Measurements from ENCODE around the gene PARD3.

PARD3 gene

DNA sequence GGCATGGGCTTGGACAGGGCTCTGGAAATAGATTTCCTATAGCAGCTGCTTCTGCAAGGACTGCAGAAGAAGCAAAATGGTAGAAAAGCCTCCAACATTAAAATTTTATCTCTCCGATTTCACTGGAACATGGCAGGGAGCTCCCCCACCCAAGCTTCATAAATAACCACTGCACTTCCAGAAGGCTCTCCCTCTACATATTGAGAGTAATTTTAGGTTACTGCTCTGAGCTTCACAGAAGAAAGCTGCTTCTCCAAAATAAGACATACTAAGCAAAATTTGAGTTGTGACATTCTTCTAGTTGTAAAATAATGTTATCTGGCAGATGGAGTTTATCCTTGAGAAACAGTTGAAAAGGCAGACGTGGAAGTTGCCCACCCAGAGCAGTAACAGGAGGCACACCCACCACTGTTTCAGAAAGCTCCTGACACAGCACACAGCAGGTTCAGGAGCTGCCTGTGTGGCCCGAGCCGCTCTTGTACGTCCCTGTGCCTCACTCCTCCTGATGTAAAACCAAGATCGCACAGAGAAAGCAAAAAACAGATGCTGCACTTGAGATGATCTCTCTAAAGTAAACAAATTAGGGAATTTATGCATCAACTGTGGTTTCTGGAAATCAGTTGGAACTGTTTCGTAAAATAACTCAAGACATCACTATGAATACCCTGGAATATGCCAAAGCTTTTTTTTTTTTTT lies 621.0 kb downstream of the PARD3 start:
- no peak for DNase-seq

DNA sequence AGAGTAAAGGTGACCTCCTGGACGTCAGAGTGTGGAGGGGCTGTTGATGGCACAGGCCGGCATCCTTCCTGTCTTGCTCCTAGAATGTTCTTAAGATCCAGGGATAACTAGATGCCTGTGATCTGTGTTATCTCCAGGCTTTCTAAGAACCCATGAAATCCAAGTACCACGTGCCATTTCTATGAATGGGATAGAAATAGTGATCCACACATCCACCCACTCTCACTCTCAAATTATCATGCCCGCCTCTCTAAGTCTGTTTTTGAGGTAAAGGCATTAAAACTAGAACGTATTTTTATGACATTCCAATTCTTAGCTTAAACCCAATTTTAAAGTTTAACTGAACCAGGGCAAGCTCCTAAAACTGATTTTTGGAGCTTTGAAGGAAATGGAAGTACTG lies 622.5 kb downstream of the PARD3 start:
- DNase-seq: no peak

DNA sequence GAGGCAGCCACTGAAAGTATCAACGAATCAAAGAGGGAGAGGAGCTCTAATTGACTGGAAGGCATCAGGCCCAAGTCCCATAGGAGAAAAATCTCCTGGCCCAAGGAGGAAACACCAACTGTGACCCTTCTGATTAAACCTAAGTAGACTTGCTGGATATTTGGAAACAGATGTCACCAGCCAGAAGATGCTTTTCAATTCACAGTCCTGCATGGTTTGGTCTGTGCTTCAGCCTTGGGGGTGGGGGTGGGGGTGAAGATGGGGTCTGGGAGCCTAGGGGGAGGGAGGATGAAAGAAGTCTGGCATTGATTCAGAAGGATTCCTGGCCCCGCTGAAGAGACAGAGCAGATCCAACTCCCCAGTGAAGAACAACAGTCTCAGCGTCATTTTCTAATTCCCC lies 623.7 kb downstream of the PARD3 start:
- DNase-seq: no peak

DNA sequence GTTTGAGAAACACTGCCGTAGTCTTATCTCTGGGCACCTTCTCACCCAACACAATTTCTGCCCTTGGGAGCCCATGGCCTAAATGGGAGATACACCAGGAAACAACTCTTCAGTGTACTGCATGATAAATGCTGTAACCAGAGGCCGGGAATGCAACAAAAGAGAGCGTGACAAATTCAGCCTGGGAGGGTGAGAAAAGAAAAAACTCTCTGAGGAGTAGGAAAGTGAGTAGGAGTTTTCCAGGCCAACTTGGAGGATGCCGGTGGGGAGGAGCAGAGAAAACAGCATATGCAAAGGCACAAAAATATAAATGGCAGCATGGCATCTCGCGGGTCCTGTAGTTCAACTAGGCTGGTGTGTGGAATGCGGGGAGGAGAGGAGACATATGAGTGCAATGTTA lies 624.5 kb downstream of the PARD3 start:
- no peak for DNase-seq

DNA sequence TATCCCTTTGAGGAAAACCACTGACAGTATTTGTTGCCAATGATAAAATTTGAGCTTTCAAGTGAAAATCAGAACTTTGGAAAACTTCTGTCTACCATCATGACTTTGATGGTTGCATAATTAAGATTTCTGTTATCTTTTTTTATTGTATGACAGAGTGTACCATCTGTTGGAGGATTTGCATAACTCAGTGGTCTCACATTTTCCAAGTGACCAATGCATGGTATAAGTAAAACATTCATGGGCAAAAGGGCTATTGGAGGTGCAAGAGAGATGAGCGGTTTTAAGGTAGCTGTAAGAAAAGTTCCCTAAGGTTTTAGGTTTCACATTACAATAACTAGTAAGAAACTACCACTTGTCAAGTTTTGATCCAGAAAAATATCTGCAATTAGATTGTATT lies 625.3 kb downstream of the PARD3 start:
- no peak for DNase-seq

DNA sequence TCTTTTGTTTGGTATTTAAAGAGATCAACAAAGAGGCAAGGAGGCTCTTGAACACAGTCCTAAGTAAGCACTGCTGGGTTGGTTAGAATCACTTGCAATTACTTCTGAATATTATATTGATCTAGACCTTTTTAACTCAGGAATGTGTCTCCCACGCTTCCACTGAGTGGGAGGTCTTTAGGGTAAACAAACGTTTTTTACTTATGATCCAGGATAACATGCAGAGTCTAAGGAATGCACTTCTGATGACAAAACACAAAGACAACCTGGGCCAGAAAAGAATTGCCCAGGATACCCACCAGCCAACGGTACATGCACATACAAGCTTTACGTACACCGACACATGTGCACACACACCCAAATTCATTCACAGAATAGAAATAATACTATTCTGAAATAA lies 626.9 kb downstream of the PARD3 start:
- no peak for DNase-seq

DNA sequence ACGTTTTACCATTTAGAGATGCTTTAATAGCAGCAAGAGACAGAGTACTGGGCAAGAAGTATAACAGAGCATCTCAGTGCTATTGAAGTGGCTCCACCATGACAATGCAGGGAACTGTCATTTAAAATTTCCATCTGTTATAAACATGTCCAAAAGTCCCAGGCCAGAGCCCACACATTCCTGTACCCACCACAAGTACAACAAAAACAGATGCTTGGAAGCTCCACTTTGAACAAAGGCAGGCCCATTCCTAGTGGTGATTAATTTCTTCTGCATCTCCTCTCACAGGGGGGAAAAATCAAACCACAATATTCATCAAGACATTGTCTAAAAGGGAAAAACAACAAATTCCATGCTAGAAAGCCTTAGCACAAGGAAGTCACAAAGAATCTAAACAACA lies 627.9 kb downstream of the PARD3 start:
- DNase-seq: no peak

DNA sequence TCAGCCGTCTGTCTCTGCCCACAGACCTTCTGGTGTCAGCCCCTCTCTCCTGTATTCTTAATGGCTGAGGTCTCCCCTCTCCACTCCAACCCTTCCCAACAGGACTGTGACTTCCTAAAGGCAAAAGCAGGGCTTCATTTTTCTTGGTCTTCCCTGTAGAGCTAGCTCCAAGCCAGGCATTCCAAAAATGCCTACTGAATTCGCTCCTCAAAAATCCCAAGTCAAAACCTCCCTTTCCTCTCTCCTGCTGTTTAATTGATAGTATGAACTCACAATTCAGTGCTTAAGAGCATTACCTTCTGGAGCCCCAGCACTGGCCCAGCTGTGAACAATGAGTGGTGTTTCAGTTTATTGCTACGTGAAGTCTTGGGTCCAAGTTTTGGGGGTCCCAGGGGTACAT lies 628.4 kb downstream of the PARD3 start:
- no peak for DNase-seq

DNA sequence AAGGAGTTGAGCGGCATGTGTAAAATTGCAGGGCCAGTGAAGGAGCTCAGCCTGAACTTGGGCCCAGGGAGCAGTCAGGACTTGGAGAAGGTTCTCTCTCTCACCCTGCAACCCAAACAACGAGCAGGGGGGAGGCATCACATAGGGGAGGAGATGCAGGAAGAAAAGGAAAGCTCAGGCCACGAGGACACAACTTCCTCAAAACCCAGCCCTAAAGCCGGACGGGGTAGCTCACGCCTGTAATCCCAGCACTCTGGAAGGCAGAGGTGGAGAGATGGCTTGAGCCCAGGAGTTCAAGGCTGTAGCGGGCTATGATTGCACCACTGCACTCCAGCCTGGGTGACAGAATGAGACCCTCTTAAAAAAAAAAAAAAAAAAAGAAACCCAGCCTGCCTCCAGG lies 629.1 kb downstream of the PARD3 start:
- DNase-seq: no peak

DNA sequence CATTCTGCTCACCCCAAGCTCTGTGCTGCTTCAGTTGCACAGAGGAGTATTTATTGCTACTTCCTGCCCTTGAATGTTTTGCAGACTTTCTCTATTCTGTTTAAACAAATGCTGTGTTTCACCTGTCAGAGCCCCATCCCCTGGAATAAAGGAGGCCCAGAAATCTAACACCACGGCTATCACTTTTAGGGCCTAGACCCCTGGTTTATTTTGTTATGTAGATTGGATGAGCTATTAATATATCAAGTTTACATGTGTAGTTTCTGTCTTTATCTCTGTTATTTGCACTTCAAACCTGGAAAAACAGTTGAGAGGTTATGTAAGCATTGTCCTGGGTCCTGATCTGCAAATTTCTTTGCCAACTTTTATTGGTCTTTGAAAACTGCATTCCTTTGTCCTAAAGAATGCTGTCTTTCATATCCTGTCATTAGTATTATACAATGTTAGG lies 630.1 kb downstream of the PARD3 start:
- DNase-seq: no peak

DNA sequence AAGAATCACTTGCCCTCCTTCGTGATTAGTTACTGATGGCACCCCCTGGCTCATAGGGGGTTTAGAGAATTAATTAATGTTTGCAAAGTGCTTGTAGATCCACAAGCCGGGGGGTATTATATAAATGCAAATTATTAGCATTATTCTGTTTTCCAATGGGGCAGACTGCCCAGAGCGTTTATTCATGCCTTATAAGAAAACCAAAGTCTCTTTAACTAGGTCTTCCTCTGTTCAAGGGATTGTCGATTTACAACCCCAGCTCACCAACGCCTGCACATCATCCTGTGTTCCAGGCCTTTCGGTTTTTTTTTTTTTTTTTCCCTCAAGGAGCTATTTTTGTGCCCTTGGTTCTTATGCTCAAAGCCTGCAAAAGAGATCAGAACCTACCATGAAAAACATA lies 630.7 kb downstream of the PARD3 start:
- no peak for DNase-seq

DNA sequence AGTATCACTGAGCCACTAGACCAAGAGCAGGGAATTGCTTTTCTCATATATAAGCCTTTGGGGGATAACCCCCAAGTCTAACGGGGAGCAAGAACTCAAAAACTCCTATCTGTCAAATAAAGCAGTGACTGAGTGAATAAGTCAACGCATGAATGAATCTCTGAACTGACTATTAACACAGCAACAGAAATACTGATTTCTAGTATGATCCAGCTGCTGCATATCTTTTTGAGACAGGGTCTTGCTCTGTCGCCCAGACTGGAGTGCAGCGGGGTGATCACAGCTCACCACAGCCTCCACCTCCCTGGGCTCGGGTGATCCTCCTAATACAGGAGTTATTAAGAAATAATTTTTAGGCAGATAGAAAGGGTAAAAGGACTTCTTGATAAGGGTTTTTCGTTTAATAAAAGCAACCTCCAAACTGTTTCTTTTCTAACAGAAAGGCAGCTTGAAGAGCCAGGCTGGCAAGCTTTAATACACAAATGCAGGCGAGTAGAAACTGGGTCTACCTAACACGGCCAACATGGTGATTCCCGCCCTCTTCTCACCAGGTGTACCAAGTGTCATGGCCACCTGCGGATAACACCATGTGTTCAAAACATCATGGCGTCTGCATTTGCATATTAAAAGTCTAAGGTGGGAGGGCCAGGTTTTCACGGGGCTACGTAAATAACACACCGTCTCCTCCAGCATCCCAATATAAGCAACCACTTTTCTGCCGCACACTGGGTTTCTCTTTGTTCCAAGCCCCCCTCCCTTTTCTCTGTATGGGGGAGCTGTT lies 631.9 kb downstream of the PARD3 start:
- no peak for DNase-seq

DNA sequence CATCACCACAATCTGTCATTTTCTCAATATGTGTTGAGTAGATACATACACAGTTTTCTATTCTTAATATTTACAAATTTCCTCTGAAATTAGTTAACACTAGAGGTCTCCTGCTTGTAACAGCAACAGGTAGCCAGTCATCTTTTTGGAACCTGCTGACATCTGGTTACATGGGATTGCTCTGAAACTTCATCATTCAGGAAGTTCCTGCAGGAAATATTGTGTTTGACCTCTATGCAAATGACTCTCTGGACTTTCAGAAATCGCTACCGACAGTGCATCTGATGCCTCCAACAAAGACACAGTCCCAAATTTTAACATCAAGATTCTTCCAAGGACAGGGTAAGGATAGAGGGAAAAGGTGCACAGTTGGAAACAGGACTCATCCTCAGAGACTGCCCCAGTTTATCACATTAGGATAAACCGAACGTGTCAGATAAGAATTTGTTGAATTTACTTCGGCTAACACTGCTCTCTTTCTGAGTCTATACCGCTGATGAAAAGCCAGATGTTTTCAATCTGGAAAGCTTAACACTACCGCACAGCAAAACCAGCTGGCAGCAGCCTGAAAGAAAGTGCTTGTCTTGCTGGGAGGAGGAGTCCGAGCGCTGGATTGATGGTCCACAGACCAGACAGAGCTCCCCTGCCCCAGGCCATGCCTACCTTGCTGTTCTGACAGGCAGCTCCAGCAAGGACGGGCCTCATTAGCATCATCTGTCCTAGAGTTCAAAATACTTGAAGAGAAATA lies 633.4 kb downstream of the PARD3 start:
- DNase-seq: no peak

DNA sequence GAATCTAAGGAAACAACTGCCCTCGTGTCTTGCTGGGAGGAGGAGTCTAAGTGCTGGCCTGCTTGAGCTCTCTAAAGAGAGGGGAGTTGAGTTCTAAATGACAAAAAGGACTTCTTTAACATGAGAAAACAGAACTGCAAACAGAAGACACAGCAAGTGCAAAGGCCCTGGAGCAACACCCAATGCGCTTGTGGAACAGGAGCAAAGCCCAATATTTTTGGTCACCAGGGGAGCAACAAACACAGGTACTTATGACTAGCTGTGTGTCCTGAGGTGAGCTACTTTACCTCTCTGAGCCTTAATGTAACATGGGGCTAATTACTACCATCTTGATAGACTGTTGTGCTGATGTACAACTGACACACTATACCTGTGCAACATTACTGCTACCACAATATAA lies 634.3 kb downstream of the PARD3 start:
- no peak for DNase-seq

DNA sequence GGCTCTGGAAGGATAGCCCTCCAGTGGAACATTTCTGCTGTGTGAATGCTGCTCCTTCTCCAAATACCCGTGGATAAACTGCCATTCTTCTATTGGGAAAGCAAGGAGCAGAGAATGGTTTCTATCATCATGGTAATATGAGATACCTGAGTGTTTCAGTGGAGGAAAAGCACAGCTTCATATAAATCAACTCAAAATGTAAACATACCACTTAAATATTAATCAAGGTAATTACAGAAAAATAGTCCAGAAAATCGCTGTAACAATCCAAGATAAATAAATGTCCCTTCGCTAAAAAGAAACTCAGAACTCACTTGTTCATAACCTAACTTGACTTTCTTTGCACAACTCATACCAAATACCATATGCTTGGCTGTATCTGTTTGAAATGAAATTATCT lies 635.8 kb downstream of the PARD3 start:
- no peak for DNase-seq

DNA sequence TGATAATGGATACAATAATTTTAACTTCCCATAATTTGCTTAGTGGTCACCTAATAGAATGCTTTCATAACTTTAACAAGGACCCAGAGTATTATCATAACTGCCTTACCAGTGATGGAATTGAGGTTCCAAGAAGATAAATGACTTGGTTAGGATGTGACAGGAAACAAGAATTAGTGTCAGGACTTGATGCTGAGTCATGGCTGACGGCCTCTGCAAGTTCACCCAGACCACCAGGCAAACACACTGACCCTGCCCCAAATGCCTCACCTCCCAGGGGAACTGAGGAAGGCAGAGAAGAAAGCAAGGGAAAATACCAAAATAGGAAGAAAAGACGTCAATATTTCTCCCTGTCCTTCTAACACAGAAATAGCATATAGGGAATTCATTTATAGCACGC lies 636.3 kb downstream of the PARD3 start:
- DNase-seq: no peak

DNA sequence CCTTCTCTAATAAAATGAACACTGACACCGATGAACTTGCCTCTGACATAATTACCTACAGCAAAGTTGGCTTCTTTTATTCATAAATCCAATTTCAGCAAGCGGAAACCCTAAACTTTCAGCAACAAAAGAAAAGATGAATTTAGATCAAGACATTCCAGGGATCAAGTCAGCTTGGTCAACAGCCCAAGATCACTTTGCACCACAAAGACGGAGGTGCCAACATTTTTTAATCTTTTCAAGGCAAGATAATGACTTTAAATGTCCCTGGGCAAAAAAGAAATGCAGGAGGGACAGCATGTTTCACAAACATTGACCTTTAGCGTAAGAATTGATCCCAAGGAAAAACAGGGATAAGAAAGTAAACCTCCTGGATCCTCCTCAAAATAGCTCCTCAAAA lies 636.9 kb downstream of the PARD3 start:
- DNase-seq: no peak

DNA sequence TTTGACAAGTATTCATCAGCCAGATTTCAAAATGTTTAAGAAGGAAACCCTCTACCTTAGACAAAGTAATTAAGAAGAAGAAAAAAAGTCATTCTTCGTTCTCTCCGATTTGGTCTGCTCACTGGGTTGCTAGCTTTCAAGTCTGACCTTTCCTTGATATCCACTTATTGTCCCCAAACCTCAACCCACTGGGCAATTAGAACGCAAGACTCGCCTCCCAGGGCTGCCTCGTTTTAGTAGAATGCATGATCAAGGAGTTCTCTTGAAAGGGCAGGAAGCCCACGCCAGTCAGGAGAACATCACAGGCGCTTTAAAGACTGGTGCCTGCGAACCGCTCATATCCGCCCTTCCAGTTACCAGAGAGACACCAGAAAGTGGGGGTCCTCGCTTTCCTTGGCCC lies 637.7 kb downstream of the PARD3 start:
- DNase-seq: no peak

DNA sequence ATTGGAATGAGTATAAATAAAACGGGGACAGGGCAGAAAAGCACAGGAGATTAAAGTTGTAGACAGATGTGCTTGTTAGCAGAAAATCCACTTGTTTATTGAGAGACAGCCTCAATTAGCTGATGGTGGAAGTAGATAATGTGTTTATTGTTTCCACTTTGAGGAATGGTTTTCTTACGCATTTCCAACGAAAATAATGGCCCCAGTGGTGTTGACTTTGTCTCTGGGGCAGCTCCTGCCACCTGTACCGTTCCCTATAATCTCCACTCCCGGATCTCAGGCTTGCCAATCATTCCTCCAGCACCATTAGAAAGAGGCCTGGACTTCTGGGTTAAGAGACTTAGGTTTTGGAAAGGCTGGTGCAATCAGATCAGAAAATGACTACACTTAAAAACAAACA lies 638.7 kb downstream of the PARD3 start:
- no peak for DNase-seq

DNA sequence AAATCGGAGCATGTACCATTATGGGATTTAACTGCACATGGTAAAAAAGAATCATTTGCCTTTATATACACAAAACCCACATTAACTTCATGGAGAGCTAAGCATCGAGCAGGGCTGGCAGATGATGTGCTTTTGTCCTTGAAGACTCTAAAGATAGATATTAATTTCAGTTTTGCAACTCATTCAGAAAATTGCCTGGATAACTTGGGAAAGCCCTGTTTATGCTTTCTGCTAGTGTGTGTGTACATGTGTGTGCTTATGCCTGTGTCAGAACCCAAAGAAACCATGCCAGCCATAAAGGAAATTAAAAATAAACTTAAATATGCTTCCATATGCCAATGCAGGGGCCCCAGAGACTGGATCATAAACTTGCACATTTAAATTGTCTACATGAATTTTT lies 640.0 kb downstream of the PARD3 start:
- DNase-seq: no peak

DNA sequence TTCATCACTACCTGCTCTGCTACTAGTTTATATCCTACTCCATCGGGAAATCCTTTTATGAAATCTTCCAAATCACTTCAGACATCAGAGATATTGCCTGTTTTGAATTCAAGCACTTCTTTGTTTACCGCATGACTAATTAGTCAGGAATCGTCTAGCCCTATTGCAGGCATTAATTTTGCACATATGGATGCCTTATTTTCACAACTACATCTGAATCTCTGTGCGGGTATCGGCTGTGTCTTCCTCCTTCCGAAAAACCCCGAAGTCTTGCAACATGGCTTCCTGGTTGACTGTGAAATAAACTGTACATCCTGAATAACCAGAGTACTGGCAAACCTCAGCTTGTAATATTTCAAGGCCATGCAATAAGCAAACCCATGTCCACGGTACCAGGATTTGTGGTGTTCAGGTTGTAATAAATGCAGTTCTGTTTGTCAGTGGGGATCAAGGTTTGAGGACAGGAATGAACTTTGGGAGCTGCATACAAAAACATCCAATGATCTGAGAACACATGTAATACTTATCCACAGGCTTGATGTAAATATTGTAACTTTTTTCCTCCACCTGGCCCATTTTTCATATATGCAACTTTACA lies 642.1 kb downstream of the PARD3 start:
- no peak for DNase-seq

DNA sequence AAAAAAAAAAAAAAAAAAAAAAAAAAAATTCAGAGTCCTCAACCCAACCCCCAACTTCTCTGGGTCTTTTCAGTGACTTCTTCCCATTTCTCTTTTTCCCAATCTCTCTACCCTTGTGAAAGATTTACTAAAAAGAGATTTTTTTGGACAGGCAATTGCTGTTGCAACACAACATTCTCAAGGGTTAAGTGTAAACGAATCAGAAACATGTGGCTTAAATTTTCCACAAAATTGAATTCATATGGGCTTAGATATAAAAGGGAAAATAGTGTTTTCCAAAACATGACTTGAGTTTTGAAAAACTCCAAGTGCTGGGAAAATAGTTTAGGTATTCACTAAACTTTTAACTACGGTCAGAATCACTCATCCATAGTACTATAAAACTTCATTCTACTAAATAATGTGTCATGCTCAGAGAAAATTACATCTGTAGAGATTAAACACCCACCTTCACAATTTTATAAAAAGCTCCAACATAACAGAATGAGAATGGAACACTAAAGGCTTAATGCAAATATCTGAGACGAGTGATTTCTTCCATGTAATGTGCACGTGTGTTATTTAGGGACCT lies 643.1 kb downstream of the PARD3 start:
- no peak for DNase-seq

DNA sequence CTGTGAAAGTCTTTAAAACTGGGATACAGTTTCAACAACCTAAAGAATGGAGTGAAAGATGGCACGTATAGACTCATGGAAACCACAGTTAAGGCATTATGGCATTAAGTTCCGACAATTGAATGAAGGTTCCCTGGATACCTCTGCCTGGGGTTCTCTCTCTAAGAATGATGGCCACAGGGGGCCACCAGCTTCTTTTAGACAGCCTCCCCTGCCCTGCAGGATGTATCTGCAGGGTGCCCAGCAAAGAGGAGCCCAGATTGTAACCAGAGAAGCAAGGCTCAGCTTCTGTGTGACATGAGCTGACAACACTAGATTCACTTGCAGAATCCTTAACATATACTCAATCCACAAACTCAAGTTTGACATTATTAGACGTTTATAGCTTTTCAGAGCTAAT lies 645.4 kb downstream of the PARD3 start:
- DNase-seq: no peak

Measured in activated CD4-positive, alpha-beta T cell treated with anti-CD3 and anti-CD28 coated beads, Interleukin-2, Interleukin-6, amounts not matched to agents 100 ng/mL and 50 ng/mL, durations not matched to agents 16 hours and 8 hours (primary cell).